HepG2 (cell line): ENCODE results near the gene LDLRAD3. TPM values are rescaled to one million over a fixed set of nuclear protein-coding genes. Genes with fewer than 3 reads are reported as not detected.

Experiments
- ATAC-seq: fragments of 200-7000 bp; cut with Tn5 transposase; 3 replicates; pipeline ENCODE4 v1.9.1; 2020; ENCODE audit warnings: mild to moderate bottlenecking, moderate library complexity
- BruUV-seq: library from RNA; stranded (reverse); fragments of 400-500 nt; replicated peaks from 2 replicates; lab custom pipeline; 2021; lab: Mats Ljungman, UMichigan
- CTCF ChIA-PET: fragments of 300-600 bp; formaldehyde crosslinking; extraction: SDS; loops from one replicate; lab custom pipeline; 2021; ENCODE audit warnings: low total read pairs, inconsistent platforms, low intra/inter-chr PET ratio; lab: Yijun Ruan, JAX
- POLR2A ChIA-PET: fragments of 350-600 bp; sonication (Branson Sonifier 250); formaldehyde crosslinking; loops from one replicate; lab custom pipeline; 2020; ENCODE audit warnings: antibody characterized with exemption, inconsistent platforms; lab: Yijun Ruan, JAX
- DNase-seq: peaks from one replicate; pipeline ENCODE4 v3.0.0-alpha.2; 2015; ENCODE audit warnings: low spot score
- FAIRE-seq: peaks from 3 replicates; lab custom pipeline; 2011; peaks lifted over from hg19 to GRCh38; lab: Jason Lieb, UNC
- H2AFZ ChIP-seq: one replicate; pipeline ENCODE4 v1.6.1; 2011; ENCODE audit warnings: low read length, inconsistent platforms
- H3K27ac ChIP-seq: fragments of 300-600 bp; 3 replicates; pipeline ENCODE4 v1.8.0; 2011; ENCODE audit warnings: mixed run types, mild to moderate bottlenecking, mixed read lengths, low read length, inconsistent platforms; ENCODE audit not compliant: insufficient read depth; ENCODE audit errors: extremely low read length
- H3K27me3 ChIP-seq, 2 experiments: fragments of 200-600 bp in 1 of 2; 2 replicates in 1 of 2; 3 replicates in 1 of 2; pipeline versions ENCODE4 v1.6.0 to v1.8.0; 2011; ENCODE audit warnings: low read length in 2 of 2, mild to moderate bottlenecking in 2 of 2, moderate library complexity in 2 of 2, inconsistent platforms in 1 of 2; ENCODE audit not compliant: insufficient read depth in 2 of 2, control insufficient read depth in 1 of 2
- H3K36me3 ChIP-seq, 2 experiments: fragments of 200-600 bp in 1 of 2; replicated peaks in 1 of 2; 2 replicates in 1 of 2; 3 replicates in 1 of 2; pipeline versions ENCODE4 v1.5.1 to v1.8.0; 2011; ENCODE audit warnings: low read length in 2 of 2, inconsistent platforms in 1 of 2; ENCODE audit not compliant: insufficient read depth in 2 of 2, control insufficient read depth in 1 of 2
- H3K4me1 ChIP-seq: 2 replicates; pipeline ENCODE4 v1.5.1; 2012; ENCODE audit warnings: low read length, inconsistent platforms; ENCODE audit not compliant: insufficient read depth
- H3K4me2 ChIP-seq: 2 replicates; pipeline ENCODE4 v1.6.0; 2011; ENCODE audit warnings: low read depth, low read length, inconsistent platforms
- H3K4me3 ChIP-seq, 3 experiments: fragments of 200-600 bp in 1 of 3; sonication (generic), shearing (Covaris generic) in 1 of 3; replicated peaks in 1 of 3; 2 replicates each; pipeline ENCODE4 v1.5.1; 2011 to 2016; ENCODE audit warnings: low read length in 3 of 3, inconsistent platforms in 2 of 3, low read depth in 2 of 3, mild to moderate bottlenecking in 2 of 3, control low read depth in 1 of 3, mixed read lengths in 1 of 3; ENCODE audit not compliant: insufficient read depth in 1 of 3
- H3K79me2 ChIP-seq: one replicate; pipeline ENCODE4 v1.6.1; 2011; ENCODE audit warnings: low read length, inconsistent platforms; ENCODE audit not compliant: insufficient read depth
- H3K9ac ChIP-seq: 2 replicates; pipeline ENCODE4 v1.6.0; 2011; ENCODE audit warnings: mild to moderate bottlenecking, low read depth, low read length, inconsistent platforms; ENCODE audit not compliant: insufficient read depth
- H3K9me3 ChIP-seq: 2 replicates; pipeline ENCODE4 v1.5.1; 2012; ENCODE audit warnings: mild to moderate bottlenecking, low read length
- H4K20me1 ChIP-seq: 2 replicates; pipeline ENCODE4 v1.6.0; 2011; ENCODE audit warnings: inconsistent platforms, mild to moderate bottlenecking, low read length, moderate library complexity; ENCODE audit not compliant: insufficient read depth
- FOXK2 ChIP-seq: fragments of 450-650 bp; IDR thresholded peaks from 2 replicates; pipeline ENCODE4 v1.6.1; 2016
- GFI1 ChIP-seq: sonication (generic); formaldehyde crosslinking; IDR thresholded peaks from 2 replicates; pipeline ENCODE4 v1.5.0; 2020; ENCODE audit warnings: missing genetic modification reagents, mild to moderate bottlenecking, borderline replicate concordance
- HNRNPK ChIP-seq: fragments of 200-400 bp; formaldehyde crosslinking; IDR thresholded peaks from 2 replicates; pipeline ENCODE4 v1.6.1; 2018; ENCODE audit warnings: low read length, low read depth, moderate library complexity, mild to moderate bottlenecking; ENCODE audit not compliant: poor library complexity, severe bottlenecking
- KDM5A ChIP-seq: fragments of 200-600 bp; sonication (generic); IDR thresholded peaks from 2 replicates; pipeline ENCODE4 v1.7.0; 2018; ENCODE audit warnings: antibody characterized with exemption, mild to moderate bottlenecking, low read length, borderline replicate concordance
- MATR3 ChIP-seq: sonication (generic); formaldehyde crosslinking; IDR thresholded peaks from 2 replicates; pipeline ENCODE4 v1.4.0; 2020; ENCODE audit warnings: missing genetic modification reagents
- MEIS1 ChIP-seq: sonication (generic); formaldehyde crosslinking; IDR thresholded peaks from 2 replicates; pipeline ENCODE4 v1.9.0; 2021; ENCODE audit warnings: mild to moderate bottlenecking, missing genetic modification reagents, moderate library complexity, borderline replicate concordance
- PHB2 ChIP-seq: fragments of 450-650 bp; IDR thresholded peaks from 2 replicates; pipeline ENCODE4 v1.6.1; 2018; ENCODE audit not compliant: partially characterized antibody
- PHF20 ChIP-seq: sonication (generic); formaldehyde crosslinking; IDR thresholded peaks from 2 replicates; pipeline ENCODE4 v1.5.0; 2020; ENCODE audit warnings: mild to moderate bottlenecking, missing genetic modification reagents
- POLR2G ChIP-seq: fragments of 200-400 bp; formaldehyde crosslinking; IDR thresholded peaks from 2 replicates; pipeline ENCODE4 v1.6.1; 2018; ENCODE audit warnings: mild to moderate bottlenecking, low read depth, low read length, moderate library complexity
- RAD21 ChIP-seq: fragments of 450-650 bp; formaldehyde crosslinking; IDR thresholded peaks from 2 replicates; pipeline ENCODE4 v1.5.0; 2020; ENCODE audit warnings: mild to moderate bottlenecking
- TAF1 ChIP-seq: sonication (generic); formaldehyde crosslinking; IDR thresholded peaks from 2 replicates; pipeline ENCODE4 v1.4.0; 2020; ENCODE audit warnings: missing genetic modification reagents
- TRIM24 ChIP-seq: sonication (generic); formaldehyde crosslinking; IDR thresholded peaks from 2 replicates; pipeline ENCODE4 v1.8.0; 2022; ENCODE audit warnings: mild to moderate bottlenecking, missing genetic modification reagents
- ZNF20 ChIP-seq: sonication (generic); formaldehyde crosslinking; IDR thresholded peaks from 2 replicates; pipeline ENCODE4 v1.4.0; 2020; ENCODE audit warnings: mild to moderate bottlenecking, moderate library complexity, missing genetic modification reagents
- ZNF205 ChIP-seq: IDR thresholded peaks from 2 replicates; pipeline ENCODE4 v1.6.1; 2018; ENCODE audit warnings: missing biosample characterization, missing genetic modification reagents
- ZNF292 ChIP-seq: sonication (generic); formaldehyde crosslinking; IDR thresholded peaks from 2 replicates; pipeline ENCODE4 v1.8.1; 2022; ENCODE audit warnings: mild to moderate bottlenecking, low read depth, missing genetic modification reagents, borderline replicate concordance
- ZSCAN12 ChIP-seq: sonication (generic); formaldehyde crosslinking; IDR thresholded peaks from 2 replicates; pipeline ENCODE4 v1.9.0; 2021; ENCODE audit warnings: mild to moderate bottlenecking, missing genetic modification reagents
- WGBS: methylation state at CpG from one replicate; pipeline ENCODE4 v1.1.6; 2017; ENCODE audit warnings: low lambda C conversion rate; 5-methylcytosine and 5-hydroxymethylcytosine counted together
- in situ Hi-C: cut with HindIII; loops from 2 replicates; pipeline ENCODE4 v1.10.0; 2017; ENCODE audit warnings: low pct_unique_long_range_greater_than_20kb; ENCODE audit not compliant: extremely low pct_ligation_motif_present
- intact Hi-C: fragments of 100-400 bp; cut with micrococcal nuclease; formaldehyde crosslinking; loops from one replicate; pipeline ENCODE4 v1.10.0; 2022; ENCODE audit not compliant: unreplicated experiment
- polyA plus RNA-seq, 8 experiments: library from polyadenylated mRNA; depleted of rRNA in 3 of 8; stranded (reverse) in 7 of 8; unstranded in 1 of 8; fragments of >200 nt; fragmentation: Illumina TruSeq in 4 of 8; extraction: Trizol in 4 of 8; gene quantifications; 2 replicates each; pipeline versions ENCODE4 v1.2.1 to v1.2.3, GENCODE V29; 2011 to 2016; ENCODE audit warnings: low read depth in 4 of 8, missing spikeins in 1 of 8, mixed read lengths in 1 of 8; ENCODE audit not compliant: insufficient read depth in 1 of 8
- total RNA-seq, 5 experiments: library from RNA; depleted of rRNA; stranded (reverse); fragments of >200 nt; fragmentation: Illumina TruSeq; extraction: Trizol; gene quantifications; 2 replicates each; pipeline ENCODE4 v1.2.3, GENCODE V29; 2016; ENCODE audit warnings: low read depth in 1 of 5
- TF ChIP-seq, protein P1 (sequence below): sonication (generic); formaldehyde crosslinking; IDR thresholded peaks from 2 replicates; pipeline ENCODE4 v1.4.0; 2020; ENCODE audit warnings: mild to moderate bottlenecking, missing genetic modification reagents
- TF ChIP-seq, protein P2 (sequence below): sonication (generic); formaldehyde crosslinking; IDR thresholded peaks from 2 replicates; pipeline ENCODE4 v1.4.0; 2020; ENCODE audit warnings: mild to moderate bottlenecking, missing genetic modification reagents, borderline replicate concordance

Gene LDLRAD3
- total and polyA plus RNA-seq, 2 of the 13 experiments (the other 11 are each of a cell fraction or from before 2014, with no cell fraction given) = 0.50 to 0.60 TPM

DNA sequence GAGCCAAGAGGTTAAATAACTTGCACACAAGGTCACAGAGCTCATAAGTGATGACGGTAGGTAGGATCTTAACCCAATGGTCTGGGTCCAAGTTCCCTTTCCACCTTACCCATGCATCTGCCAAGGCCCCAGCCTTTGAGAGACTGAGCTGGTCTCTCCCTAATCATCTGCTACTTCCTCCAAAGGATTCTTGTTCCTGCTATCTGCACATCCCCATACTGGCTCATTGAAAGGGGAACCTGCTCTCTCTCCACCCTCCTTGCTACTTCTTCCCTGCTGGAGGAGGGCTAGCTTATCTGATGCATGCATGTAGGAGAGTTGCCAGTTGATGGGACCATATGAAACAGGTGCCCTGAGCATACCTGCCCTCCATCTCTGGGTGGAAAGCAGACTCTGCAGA, 297.6 kb downstream of the LDLRAD3 start:
- Histone ChIP-seq H3K36me3 (no peaks in the 10 kb centered on the region), H3K4me2 (no peak overlapping the region), H2AFZ (no peak overlapping the region), H3K9ac (no peak overlapping the region), H3K9me3 (no peaks in the 10 kb centered on the region), H3K4me3 (no peak overlapping the region), H4K20me1 (no peaks in the 10 kb centered on the region), H3K27me3 (no peaks in the 10 kb centered on the region), H3K27ac (no peak overlapping the region), H3K79me2 (no peaks in the 10 kb centered on the region), H3K4me1 (no peaks in the 10 kb centered on the region)
- no peak for DNase-seq
- no peak for FAIRE-seq
- ATAC-seq = no peak
- WGBS = no CpG with 5 or more reads among the region's 1 CpG
- POLR2A ChIA-PET = no interaction called here
- BruUV-seq = no TSS peak
- intact Hi-C loops = no loop called here
- TF ChIP-seq ZNF205 (CRISPR knock-in tag) (no peak), ZNF20 (CRISPR knock-in tag) (no peak), MEIS1 (no peak), ZNF292 (no peak), TRIM24 (CRISPR knock-in tag) (no peak), ZSCAN12 (CRISPR knock-in tag) (no peak), PHB2 (no peak), PHF20 (CRISPR knock-in tag) (no peak), RAD21 (CRISPR knock-in tag) (no peak), GFI1 (CRISPR knock-in tag) (no peak), MATR3 (CRISPR knock-in tag) (no peak), KDM5A (no peak), HNRNPK (no peak), POLR2G (no peak), FOXK2 (no peak), TAF1 (CRISPR knock-in tag) (no peak)
- TF ChIP-seq, protein P1, sequence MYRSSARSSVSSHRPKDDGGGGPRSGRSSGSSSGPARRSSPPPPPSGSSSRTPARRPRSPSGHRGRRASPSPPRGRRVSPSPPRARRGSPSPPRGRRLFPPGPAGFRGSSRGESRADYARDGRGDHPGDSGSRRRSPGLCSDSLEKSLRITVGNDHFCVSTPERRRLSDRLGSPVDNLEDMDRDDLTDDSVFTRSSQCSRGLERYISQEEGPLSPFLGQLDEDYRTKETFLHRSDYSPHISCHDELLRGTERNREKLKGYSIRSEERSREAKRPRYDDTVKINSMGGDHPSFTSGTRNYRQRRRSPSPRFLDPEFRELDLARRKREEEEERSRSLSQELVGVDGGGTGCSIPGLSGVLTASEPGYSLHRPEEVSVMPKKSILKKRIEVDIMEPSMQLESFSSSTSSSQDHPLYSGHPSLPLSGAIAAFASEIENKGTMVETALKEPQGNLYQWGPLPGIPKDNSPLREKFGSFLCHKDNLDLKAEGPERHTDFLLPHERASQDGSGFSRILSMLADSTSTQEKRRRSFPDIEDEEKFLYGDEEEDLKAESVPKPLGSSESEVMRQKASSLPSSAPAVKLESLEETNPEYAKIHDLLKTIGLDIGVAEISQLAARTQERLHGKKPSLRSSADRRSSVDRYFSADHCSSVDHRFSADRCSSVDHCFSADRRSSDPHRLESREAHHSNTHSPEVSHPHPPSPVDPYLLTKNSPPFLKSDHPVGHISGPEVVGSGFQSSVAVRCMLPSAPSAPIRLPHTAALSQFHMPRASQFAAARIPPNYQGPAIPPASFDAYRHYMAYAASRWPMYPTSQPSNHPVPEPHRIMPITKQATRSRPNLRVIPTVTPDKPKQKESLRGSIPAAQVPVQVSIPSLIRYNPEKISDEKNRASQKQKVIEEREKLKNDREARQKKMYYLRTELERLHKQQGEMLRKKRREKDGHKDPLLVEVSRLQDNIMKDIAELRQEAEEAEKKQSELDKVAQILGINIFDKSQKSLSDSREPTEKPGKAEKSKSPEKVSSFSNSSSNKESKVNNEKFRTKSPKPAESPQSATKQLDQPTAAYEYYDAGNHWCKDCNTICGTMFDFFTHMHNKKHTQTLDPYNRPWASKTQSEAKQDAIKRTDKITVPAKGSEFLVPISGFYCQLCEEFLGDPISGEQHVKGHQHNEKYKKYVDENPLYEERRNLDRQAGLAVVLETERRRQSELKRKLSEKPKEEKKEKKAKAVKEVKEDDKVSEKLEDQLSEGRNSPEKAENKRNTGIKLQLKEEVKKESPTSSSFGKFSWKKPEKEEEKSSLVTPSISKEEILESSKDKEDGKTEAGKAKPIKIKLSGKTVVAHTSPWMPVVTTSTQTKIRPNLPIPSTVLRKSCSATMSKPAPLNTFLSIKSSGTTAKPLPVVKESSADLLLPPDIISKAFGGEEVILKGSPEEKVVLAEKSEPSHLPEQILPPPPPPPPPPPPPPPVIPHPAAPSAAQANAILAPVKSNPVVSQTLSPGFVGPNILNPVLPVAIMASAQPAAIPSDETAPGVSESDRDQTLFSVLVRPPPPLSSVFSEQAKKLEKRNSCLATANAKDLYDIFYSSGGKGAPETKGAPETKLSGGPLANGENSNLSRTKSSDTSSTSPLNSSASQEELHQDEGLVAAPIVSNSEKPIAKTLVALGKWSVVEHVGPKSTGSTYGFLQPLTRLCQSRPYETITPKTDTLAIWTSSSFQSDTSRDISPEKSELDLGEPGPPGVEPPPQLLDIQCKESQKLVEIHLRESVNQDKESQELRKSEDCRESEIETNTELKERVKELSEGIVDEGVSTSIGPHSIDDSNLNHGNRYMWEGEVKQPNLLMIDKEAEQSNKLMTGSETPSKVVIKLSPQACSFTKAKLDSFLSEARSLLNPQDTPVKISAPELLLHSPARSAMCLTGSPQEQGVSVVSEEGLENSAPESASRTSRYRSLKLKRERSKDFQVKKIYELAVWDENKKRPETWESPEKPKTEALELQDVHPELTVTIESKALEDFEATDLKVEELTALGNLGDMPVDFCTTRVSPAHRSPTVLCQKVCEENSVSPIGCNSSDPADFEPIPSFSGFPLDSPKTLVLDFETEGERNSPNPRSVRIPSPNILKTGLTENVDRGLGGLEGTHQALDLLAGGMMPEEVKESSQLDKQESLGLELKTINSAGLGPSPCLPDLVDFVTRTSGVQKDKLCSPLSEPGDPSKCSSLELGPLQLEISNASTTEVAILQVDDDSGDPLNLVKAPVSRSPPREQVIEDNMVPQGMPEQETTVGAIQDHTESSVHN (CRISPR knock-in tag) = no peak
- TF ChIP-seq, protein P2, sequence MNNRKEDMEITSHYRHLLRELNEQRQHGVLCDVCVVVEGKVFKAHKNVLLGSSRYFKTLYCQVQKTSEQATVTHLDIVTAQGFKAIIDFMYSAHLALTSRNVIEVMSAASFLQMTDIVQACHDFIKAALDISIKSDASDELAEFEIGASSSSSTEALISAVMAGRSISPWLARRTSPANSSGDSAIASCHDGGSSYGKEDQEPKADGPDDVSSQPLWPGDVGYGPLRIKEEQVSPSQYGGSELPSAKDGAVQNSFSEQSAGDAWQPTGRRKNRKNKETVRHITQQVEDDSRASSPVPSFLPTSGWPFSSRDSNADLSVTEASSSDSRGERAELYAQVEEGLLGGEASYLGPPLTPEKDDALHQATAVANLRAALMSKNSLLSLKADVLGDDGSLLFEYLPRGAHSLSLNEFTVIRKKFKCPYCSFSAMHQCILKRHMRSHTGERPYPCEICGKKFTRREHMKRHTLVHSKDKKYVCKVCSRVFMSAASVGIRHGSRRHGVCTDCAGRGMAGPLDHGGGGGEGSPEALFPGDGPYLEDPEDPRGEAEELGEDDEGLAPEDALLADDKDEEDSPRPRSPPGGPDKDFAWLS = no peak
- in situ Hi-C loops = no loop called here
- CTCF ChIA-PET = no interaction called here
